ENCODE data around the gene GNLY. TPM values are rescaled to one million over a fixed set of nuclear protein-coding genes. Genes with fewer than 3 reads are reported as not detected.

GNLY gene
- total and polyA plus RNA-seq, 2 of the 4 experiments (the other 2 are of a cell fraction): not detected

DNA sequence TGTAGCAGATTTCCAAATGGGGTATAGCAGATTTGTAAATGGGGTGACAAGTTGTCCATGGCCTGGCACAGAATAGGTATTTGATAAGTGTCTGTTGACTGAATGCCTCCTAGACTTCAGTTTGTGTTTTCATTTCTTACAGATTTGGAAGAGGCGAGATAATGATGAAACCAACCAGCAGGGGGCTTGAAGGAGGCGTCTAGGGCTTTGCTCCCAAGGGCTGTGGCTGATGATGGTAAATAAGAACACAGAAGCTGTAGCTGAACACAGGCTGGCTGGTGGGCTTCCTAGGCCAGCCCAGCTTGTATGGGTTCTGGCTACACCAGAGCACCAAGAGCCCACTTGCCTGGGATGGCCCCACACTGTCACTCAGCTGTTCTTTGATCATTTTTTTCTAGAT lies 45.5 kb upstream of the GNLY start (continued):
- TF ChIP-seq, protein P1, sequence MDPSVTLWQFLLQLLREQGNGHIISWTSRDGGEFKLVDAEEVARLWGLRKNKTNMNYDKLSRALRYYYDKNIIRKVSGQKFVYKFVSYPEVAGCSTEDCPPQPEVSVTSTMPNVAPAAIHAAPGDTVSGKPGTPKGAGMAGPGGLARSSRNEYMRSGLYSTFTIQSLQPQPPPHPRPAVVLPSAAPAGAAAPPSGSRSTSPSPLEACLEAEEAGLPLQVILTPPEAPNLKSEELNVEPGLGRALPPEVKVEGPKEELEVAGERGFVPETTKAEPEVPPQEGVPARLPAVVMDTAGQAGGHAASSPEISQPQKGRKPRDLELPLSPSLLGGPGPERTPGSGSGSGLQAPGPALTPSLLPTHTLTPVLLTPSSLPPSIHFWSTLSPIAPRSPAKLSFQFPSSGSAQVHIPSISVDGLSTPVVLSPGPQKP (IDR thresholded peaks at IDR 0.05; ENCODE audit: borderline replicate concordance, low read depth, low read length): no peak
- TF ChIP-seq MXI1 (IDR thresholded peaks at IDR 0.05; ENCODE audit: borderline replicate concordance, low read depth, low read length): no peak

Data from IMR-90 (cell line).